PC-9 (cell line): ENCODE measurements around the gene GUSB. TPM values are rescaled to one million over a fixed set of nuclear protein-coding genes. Genes with fewer than 3 reads are reported as not detected.

Source experiments
- BruUV-seq: library from RNA; stranded (reverse); fragments of 400-500 nt; replicated peaks from 2 replicates; lab custom pipeline; 2021; lab: Mats Ljungman, UMichigan
- CTCF ChIA-PET: fragments of 300-600 bp; sonication (Branson Sonifier 250); formaldehyde crosslinking; loops from one replicate; lab custom pipeline; 2022; ENCODE audit warnings: antibody characterized with exemption; lab: Charles Lee
- POLR2A ChIA-PET: fragments of 300-600 bp; sonication (Branson Sonifier 250); formaldehyde crosslinking; loops from one replicate; lab custom pipeline; 2022; ENCODE audit warnings: antibody characterized with exemption; ENCODE audit not compliant: unreplicated experiment; lab: Charles Lee
- DNase-seq, 2 experiments: peaks; one replicate each; pipeline versions ENCODE4 v3.0.0 to v3.0.0-alpha.2; 2015 to 2022; ENCODE audit warnings: mixed read lengths in 1 of 2
- H2AFZ ChIP-seq: fragments of 200-600 bp; sonication (generic); 2 replicates; pipeline ENCODE4 v1.8.1; 2017; ENCODE audit warnings: antibody characterized with exemption
- H3F3A ChIP-seq: fragments of 200-600 bp; sonication (generic); 2 replicates; pipeline ENCODE4 v1.8.1; 2017; ENCODE audit warnings: antibody characterized with exemption, mild to moderate bottlenecking, low read depth; ENCODE audit not compliant: insufficient read depth
- H3K27ac ChIP-seq: fragments of 200-600 bp; sonication (generic); 2 replicates; pipeline ENCODE4 v1.6.1; 2016; ENCODE audit warnings: mixed run types
- H3K27me3 ChIP-seq: fragments of 200-600 bp; sonication (generic); 2 replicates; pipeline ENCODE4 v1.6.1; 2016; ENCODE audit warnings: low read depth, mixed run types; ENCODE audit not compliant: insufficient read depth
- H3K36me3 ChIP-seq: fragments of 200-600 bp; sonication (generic); 2 replicates; pipeline ENCODE4 v1.6.1; 2016; ENCODE audit warnings: low read depth, mixed run types
- H3K4me1 ChIP-seq: fragments of 200-600 bp; sonication (generic); replicated peaks from 2 replicates; pipeline ENCODE4 v1.6.1; 2016; ENCODE audit warnings: mixed run types; ENCODE audit not compliant: insufficient read depth
- H3K4me2 ChIP-seq: fragments of 200-600 bp; sonication (generic); 2 replicates; pipeline ENCODE4 v1.6.1; 2017; ENCODE audit warnings: mixed run types
- H3K4me3 ChIP-seq: fragments of 200-600 bp; sonication (generic); 2 replicates; pipeline ENCODE4 v1.6.1; 2016; ENCODE audit warnings: mixed run types
- H3K79me2 ChIP-seq: fragments of 200-600 bp; sonication (generic); 2 replicates; pipeline ENCODE4 v1.6.1; 2017; ENCODE audit warnings: low read depth, mixed run types
- H3K9me2 ChIP-seq: fragments of 200-600 bp; sonication (generic); 2 replicates; pipeline ENCODE4 v1.8.1; 2017; ENCODE audit warnings: mild to moderate bottlenecking; ENCODE audit not compliant: insufficient read depth
- H3K9me3 ChIP-seq: fragments of 200-600 bp; sonication (generic); 2 replicates; pipeline ENCODE4 v1.8.1; 2016; ENCODE audit warnings: low read depth; ENCODE audit not compliant: insufficient read depth
- H4K20me1 ChIP-seq: fragments of 200-600 bp; sonication (generic); 2 replicates; pipeline ENCODE4 v1.8.1; 2017; ENCODE audit not compliant: insufficient read depth
- CTCF ChIP-seq: fragments of 200-600 bp; sonication (generic); conservative IDR thresholded peaks from 2 replicates; pipeline ENCODE4 v1.6.1; 2017; ENCODE audit warnings: mixed run types, antibody characterized with exemption, mild to moderate bottlenecking, moderate library complexity
- EZH2 ChIP-seq: fragments of 200-600 bp; sonication (generic); IDR thresholded peaks from 2 replicates; pipeline ENCODE4 v1.8.0; 2017; ENCODE audit warnings: antibody characterized with exemption, low read depth
- intact Hi-C: fragments of 100-400 bp; cut with micrococcal nuclease; formaldehyde crosslinking; loops from one replicate; pipeline ENCODE4 v1.10.0; 2022; ENCODE audit not compliant: unreplicated experiment
- total RNA-seq: library from RNA; stranded (reverse); gene quantifications from 2 replicates; pipeline ENCODE4 v1.2.3, GENCODE V29; 2021

Gene GUSB
- total RNA-seq, 1 experiment from 2014 or later = 59.8 TPM

GRCh38 chr7:65979583-65980477 lies 2.2 kb downstream of the GUSB start:
- DNase-seq = no peak
- Histone ChIP-seq H3K79me2 (peaks cover 19% of the 10 kb centered on the region), H3K4me2 (peak overlapping the region; percentile 91), H3K4me1 (peaks cover 22% of the 10 kb centered on the region), H2AFZ (no peak overlapping the region), H3K27ac (no peak overlapping the region), H3K4me3 (peak overlapping the region; percentile 80; the same call in 1 of the 2 replicates), H3K36me3 (no peaks in the 10 kb centered on the region), H3F3A (peaks cover 9% of the 10 kb centered on the region), H4K20me1 (no peaks in the 10 kb centered on the region), H3K9me2 (no peaks in the 10 kb centered on the region), H3K27me3 (no peaks in the 10 kb centered on the region), H3K9me3 (no peaks in the 10 kb centered on the region)
- ChIA-PET POLR2A (no interaction called here), CTCF (no interaction called here)
- intact Hi-C loops = loop anchor here (5.0 kb wide), 1 partner anchor 132 kb away; the partner anchor contains the start of gene CRCP
- no TSS peak for BruUV-seq
- TF ChIP-seq CTCF (no peak), EZH2 (no peak)

- ChIA-PET POLR2A (no interaction called here), CTCF (no interaction called here)
- Histone ChIP-seq H3K27ac (no peak overlapping the region), H3F3A (peaks cover 9% of the 10 kb centered on the region; the same call in 1 of the 2 replicates), H3K4me3 (no peak overlapping the region), H3K9me2 (no peaks in the 10 kb centered on the region), H3K79me2 (peaks cover 19% of the 10 kb centered on the region), H3K36me3 (no peaks in the 10 kb centered on the region), H3K27me3 (no peaks in the 10 kb centered on the region), H3K4me2 (no peak overlapping the region), H3K9me3 (no peaks in the 10 kb centered on the region), H4K20me1 (no peaks in the 10 kb centered on the region), H2AFZ (no peak overlapping the region), H3K4me1 (peaks cover 14% of the 10 kb centered on the region)
- intact Hi-C loops = no loop called here
- TSS peak; percentile 4 for BruUV-seq
- no peak for DNase-seq
- TF ChIP-seq CTCF = no peak
- no peak for TF ChIP-seq EZH2
Measured at GRCh38 chr7:65978891-65979582, 3.0 kb downstream of the GUSB start.

GRCh38 chr7:65976659-65977196 lies 5.3 kb downstream of the GUSB start:
- no peak overlapping the region for H3K4me2 ChIP-seq
- H3K4me3 ChIP-seq = no peak overlapping the region
- H3K79me2 ChIP-seq = peaks cover 16% of the 10 kb centered on the region
- H3K27ac ChIP-seq = no peak overlapping the region
- H3K27me3 ChIP-seq = no peaks in the 10 kb centered on the region
- no TSS peak for BruUV-seq
- no peak for DNase-seq
- CTCF ChIA-PET = no interaction called here
- H3K4me1 ChIP-seq = peaks cover 11% of the 10 kb centered on the region; the same call in 1 of the 2 replicates
- H4K20me1 ChIP-seq = no peaks in the 10 kb centered on the region
- TF ChIP-seq CTCF (no peak), EZH2 (no peak)
- no peaks in the 10 kb centered on the region for H3K9me3 ChIP-seq
- H3K9me2 ChIP-seq = no peaks in the 10 kb centered on the region
- no peaks in the 10 kb centered on the region for H3F3A ChIP-seq
- POLR2A ChIA-PET = interaction anchor here (0.6 kb wide), 1 partner anchor 1292 kb away, joined by 6 read pairs; no protein-coding TSS in a partner anchor
- H3K36me3 ChIP-seq = no peaks in the 10 kb centered on the region
- no peak overlapping the region for H2AFZ ChIP-seq
- intact Hi-C loops = no loop called here
